Upper lobe of right lung (tissue), 1 donor: ENCODE data around the gene AOC3. TPM values are rescaled to one million over a fixed set of nuclear protein-coding genes. Genes with fewer than 3 reads are reported as not detected.
"Not testable (repeated sequence)": the region's sequence is repeated elsewhere in the genome, so short reads cannot be mapped to it uniquely, and the experiment has no call there.

Experiments used
- ATAC-seq: fragments of 200-7000 bp; cut with Tn5 transposase; one replicate; pipeline ENCODE4 v1.9.1; 2020; ENCODE audit warnings: mild to moderate bottlenecking, moderate library complexity
- DNase-seq: peaks from one replicate; pipeline ENCODE4 v3.0.0-alpha.2; 2020
- H3K27ac ChIP-seq: fragments of 200-600 bp; one replicate; pipeline ENCODE4 v1.8.0; 2022
- H3K27me3 ChIP-seq: fragments of 200-600 bp; one replicate; pipeline ENCODE4 v1.8.0; 2022; ENCODE audit warnings: mild to moderate bottlenecking
- H3K36me3 ChIP-seq: fragments of 200-600 bp; one replicate; pipeline ENCODE4 v1.8.0; 2022
- H3K4me1 ChIP-seq: fragments of 200-600 bp; one replicate; pipeline ENCODE4 v1.8.0; 2022
- H3K4me3 ChIP-seq: fragments of 200-600 bp; one replicate; pipeline ENCODE4 v1.8.0; 2022; ENCODE audit warnings: mild to moderate bottlenecking
- H3K9me3 ChIP-seq: fragments of 200-600 bp; one replicate; pipeline ENCODE4 v1.8.0; 2022
- CTCF ChIP-seq: fragments of 200-600 bp; IDR thresholded peaks from one replicate; pipeline ENCODE4 v1.8.0; 2022; ENCODE audit warnings: antibody characterized with exemption
- intact Hi-C: fragments of 100-400 bp; cut with DNase I; formaldehyde crosslinking; loops from one replicate; pipeline ENCODE4 v1.11.0; 2022
- total RNA-seq: library from RNA; stranded (reverse); fragmentation: NEBNext Ultra II Directional; extraction: Animal tissue kit (Norgen Biotek cat#: 25700); gene quantifications from one replicate; pipeline ENCODE4 v1.2.1, GENCODE V29; 2021
- donor health status: DM: no; HTN: yes; CAD: no; lungs with severe emphysema.

The AOC3 gene
- total RNA-seq, 1 donor from 2014 or later = 235 TPM

GRCh38 chr17:42879596-42879985, 28.6 kb downstream of the AOC3 start:
- no peaks in the 10 kb centered on the region for H3K9me3 ChIP-seq
- DNase-seq (no peak), ATAC-seq (peak; percentile 12)
- no peak overlapping the region for H3K4me3 ChIP-seq
- H3K4me1 ChIP-seq = no peaks in the 10 kb centered on the region
- H3K27me3 ChIP-seq = no peaks in the 10 kb centered on the region
- intact Hi-C loops = no loop called here
- no peak for TF ChIP-seq CTCF
- no peak overlapping the region for H3K27ac ChIP-seq
- no peaks in the 10 kb centered on the region for H3K36me3 ChIP-seq

DNA sequence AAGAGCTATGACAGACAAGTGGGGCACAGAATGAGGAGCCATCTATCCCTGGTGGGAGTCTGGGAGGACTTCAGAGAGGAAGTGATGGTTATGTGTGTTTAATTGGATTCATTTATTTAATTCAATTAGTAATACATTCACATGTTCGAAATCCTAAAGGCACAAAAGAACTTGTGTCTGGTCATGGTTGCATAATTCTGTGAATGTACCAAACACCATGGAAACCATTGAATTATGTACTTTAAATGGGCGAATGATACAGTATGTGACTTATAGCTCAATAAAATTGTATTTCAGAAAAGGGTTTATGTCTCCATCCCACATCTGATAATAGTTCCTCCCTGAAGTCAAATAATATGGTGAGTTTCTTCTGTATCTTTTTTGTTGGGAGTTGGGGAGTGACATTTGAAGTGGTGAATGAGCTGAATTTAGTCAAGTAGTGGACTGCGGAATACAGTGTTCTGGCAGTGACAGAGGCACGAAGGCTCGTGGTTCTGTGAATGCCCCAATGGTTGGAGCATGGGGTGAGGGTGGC, 29.8 kb downstream of the AOC3 start:
- Histone ChIP-seq H3K4me3 (no peak overlapping the region), H3K27me3 (no peaks in the 10 kb centered on the region), H3K36me3 (no peaks in the 10 kb centered on the region), H3K9me3 (no peaks in the 10 kb centered on the region), H3K4me1 (no peaks in the 10 kb centered on the region), H3K27ac (no peak overlapping the region)
- no peak for ATAC-seq
- no peak for TF ChIP-seq CTCF
- no peak for DNase-seq
- intact Hi-C loops = no loop called here

DNA sequence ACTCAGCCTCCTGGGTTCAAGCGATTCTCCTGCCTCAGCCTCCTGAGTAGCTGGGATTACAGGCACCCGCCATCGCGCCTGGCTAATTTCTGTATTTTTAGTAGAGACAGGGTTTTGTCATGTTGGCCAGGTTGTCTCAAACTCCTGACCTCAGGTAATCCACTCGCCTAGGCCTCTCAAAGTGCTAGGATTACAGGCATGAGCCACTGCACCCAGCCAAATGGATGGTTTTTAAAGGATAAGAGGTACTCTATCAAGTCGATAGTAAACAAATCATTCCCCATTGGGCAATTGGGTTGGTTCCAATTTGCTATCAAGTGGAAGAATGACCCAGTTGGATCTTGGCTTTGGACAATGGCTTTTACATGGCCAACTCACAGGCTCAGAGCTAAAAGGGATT, 30.7 kb downstream of the AOC3 start:
- H3K4me3 ChIP-seq, H3K27ac ChIP-seq, H3K4me1 ChIP-seq, H3K9me3 ChIP-seq, H3K36me3 ChIP-seq, intact Hi-C loops, DNase-seq, H3K27me3 ChIP-seq: not testable (repeated sequence)
- peak; percentile 45 for ATAC-seq

DNA sequence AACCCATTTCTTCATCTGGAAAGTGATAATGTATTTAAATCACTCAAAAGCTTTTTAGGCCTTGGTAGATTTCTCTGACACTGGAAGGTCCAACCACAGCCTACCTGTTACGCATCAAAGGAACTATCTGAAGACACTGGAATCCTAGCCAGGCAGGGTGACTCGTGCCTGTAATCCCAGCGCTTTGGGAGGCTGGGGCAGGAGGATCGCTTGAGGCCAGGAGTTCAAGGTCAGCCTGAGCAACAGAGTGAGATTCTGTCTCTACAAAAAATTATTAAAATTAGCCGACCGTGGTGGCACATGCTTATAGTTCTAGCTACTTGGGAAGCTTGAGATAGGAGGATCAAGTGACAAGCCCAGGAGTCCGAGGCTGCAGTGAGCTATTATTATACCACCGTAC, 31.2 kb downstream of the AOC3 start:
- ATAC-seq (no peak), DNase-seq (no peak)
- H3K27ac ChIP-seq = no peak overlapping the region
- H3K4me1 ChIP-seq = peaks cover 7% of the 10 kb centered on the region
- no peaks in the 10 kb centered on the region for H3K27me3 ChIP-seq
- no peak for TF ChIP-seq CTCF
- no peak overlapping the region for H3K4me3 ChIP-seq
- intact Hi-C loops = no loop called here
- no peaks in the 10 kb centered on the region for H3K9me3 ChIP-seq
- no peaks in the 10 kb centered on the region for H3K36me3 ChIP-seq

DNA sequence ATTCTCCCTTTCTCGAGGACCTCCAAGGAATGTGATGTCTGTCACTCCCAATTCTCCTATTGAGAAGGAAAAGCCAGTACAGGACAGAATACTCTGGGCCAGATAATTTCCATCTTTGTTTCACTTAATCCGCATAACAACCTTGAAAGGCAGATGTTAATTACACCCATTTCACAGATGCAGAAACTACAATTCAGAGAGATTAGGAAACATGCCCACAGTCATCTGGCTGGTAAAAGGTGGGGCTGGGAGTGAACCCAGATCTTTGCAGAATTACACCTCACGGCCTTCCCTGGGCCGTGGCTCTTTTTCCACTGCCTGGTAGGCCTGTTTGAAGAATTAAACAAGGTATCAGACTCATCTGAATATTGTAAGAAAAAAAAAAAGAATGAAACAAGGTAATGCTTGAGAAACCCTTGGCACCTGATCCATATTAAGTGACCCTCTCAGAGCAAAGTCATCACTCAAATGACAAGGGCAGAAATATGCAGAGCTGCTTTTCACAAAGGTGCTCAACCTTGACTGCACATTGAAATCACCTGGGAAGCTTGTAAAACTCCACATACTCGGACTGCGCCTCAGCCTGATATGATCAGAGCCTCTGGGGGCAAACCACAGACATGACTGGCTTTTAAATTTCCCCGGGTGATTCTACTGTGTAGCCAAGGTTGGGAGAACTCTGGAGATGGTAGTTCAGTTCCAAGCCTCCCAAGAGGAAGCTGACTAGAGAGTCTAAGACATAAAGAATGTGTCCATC, 33.0 kb downstream of the AOC3 start:
- no peaks in the 10 kb centered on the region for H3K9me3 ChIP-seq
- H3K27me3 ChIP-seq = no peaks in the 10 kb centered on the region
- no peak overlapping the region for H3K27ac ChIP-seq
- DNase-seq (no peak), ATAC-seq (no peak)
- intact Hi-C loops = no loop called here
- H3K36me3 ChIP-seq = no peaks in the 10 kb centered on the region
- H3K4me1 ChIP-seq = peaks cover 7% of the 10 kb centered on the region
- H3K4me3 ChIP-seq = no peak overlapping the region
- no peak for TF ChIP-seq CTCF

GRCh38 chr17:42885806-42886205, 34.8 kb downstream of the AOC3 start:
- ATAC-seq, H3K27ac ChIP-seq: not testable (repeated sequence)

More at GRCh38 chr17:42885806-42886205, 34.8 kb downstream of the AOC3 start:
- DNase-seq, H3K36me3 ChIP-seq, intact Hi-C loops, H3K4me1 ChIP-seq, H3K27me3 ChIP-seq, H3K4me3 ChIP-seq, H3K9me3 ChIP-seq: not testable (repeated sequence)
